GM19238 (cell line): ENCODE data around the gene EXOC4.

Source experiments
- DNase-seq: peaks from one replicate; pipeline ENCODE4 v3.0.0; 2011; ENCODE audit warnings: low spot score; ENCODE audit not compliant: insufficient read length

The EXOC4 gene

GRCh38 chr7:133664528-133664927, 411.6 kb downstream of the EXOC4 start:
- DNase-seq = no peak

GRCh38 chr7:133668296-133669060, 415.6 kb downstream of the EXOC4 start:
- DNase-seq = no peak

- DNase-seq = no peak
Observed at GRCh38 chr7:133669061-133669455, 416.2 kb downstream of the EXOC4 start.

GRCh38 chr7:133670250-133670649, 417.4 kb downstream of the EXOC4 start:
- no peak for DNase-seq

DNA sequence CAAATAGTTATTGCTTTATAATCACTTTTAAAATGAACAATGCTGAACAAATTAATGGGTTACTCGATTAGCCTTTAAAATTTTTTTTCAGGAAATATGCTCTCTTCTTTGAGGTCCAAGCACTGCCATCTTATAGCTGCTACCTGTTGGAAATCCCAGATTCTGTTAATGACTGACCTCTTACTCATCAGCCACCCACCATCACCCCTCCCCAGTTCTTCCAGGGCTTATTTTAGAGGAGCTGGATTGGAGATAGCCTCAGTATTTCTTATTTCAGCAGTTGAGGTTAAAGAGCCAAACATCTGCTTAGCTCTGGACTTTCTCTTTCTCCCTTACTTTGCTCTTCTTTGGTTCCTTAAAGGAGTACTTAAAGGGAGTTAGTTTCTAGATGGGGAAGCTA, 420.0 kb downstream of the EXOC4 start:
- no peak for DNase-seq

- no peak for DNase-seq
Observed at GRCh38 chr7:133674079-133674763, 421.3 kb downstream of the EXOC4 start.

DNA sequence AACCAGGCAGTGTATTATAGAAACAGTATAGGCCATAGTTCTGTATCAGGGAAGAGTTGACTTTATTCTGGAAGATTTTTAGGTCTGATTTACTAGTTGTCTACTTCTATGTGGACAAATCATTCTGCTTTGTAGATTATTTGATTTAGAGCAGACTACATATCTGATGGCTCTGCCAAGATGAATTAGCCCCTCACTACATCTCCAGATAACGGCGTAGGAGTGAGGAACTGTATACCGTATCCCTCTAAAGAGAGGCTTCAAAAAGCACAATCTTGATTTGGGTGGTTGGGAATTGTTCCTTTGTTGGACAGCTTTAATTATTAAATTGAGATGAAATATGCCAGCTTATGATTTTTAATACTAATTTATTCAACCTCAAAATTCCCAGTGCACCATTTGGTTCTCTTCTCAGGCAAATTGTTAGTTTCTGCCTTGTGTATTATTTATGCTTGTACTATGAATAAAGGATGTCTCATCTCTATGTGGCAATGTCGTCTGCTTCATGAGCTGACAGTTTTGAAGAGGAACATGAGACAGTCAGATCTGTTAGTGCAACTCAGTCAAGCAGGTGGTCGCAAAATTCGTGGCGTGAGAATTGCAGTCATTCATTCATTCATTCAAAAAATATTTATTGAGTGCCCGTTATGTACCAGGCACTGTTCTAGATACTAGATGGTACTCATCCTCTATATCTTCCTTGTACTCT, 422.8 kb downstream of the EXOC4 start:
- no peak for DNase-seq

DNA sequence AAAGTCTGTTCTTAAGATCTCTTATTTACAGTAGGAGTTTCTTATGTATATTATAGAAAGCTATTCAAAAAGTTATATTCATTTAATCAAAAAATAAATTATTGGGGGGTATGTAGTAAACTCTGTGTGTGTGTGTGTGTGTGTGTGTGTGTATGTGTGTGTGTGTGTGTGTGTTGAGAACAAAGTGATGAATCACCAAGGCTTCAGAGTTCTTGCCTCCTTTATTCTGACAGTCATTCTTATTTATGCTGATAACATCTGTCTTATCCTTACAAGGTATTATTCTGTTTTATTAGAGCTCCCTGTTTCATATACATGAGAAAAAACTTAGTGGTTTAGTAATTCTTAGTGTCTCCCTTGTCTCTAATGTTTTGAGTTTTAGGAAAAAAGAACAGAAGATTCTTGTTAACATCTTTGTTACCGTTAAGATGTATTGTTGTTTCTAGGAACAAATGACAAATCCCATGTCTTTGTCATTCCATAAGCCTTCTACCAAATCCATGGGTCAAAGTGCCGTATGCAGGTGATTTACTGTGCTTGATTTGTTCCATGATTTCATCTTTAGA, 424.0 kb downstream of the EXOC4 start:
- no peak for DNase-seq

DNA sequence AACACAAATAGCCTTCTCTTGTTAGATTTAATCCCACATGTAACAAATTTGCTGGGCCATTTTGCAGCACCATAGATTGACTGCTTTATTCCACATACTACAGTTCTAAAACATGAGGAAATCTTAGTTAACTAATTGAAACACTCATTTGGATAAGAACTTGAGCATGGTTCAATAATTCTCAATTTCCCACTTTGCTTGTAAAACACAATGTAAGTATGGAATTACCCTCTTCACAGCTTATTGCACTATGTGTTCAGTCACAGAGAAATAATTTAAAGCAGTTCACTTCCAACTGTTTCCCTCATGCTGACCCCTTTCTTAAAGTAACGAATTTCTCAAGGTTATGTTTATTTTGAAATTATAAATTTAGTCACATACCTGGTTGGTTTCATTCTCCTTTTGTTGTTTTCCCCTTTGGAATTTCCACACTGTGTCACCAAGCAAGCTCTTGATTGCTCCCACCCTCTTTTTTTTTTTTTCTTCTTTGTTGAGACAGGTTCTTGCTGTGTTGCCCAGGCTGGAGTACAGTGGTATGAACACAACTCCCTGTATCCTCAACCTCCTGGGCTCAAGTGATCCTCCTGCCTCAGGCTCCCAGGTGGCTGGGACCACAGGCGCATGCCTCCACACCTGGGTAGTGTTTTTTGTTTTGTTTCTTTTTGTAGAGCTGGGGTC, 425.4 kb downstream of the EXOC4 start:
- DNase-seq = no peak

DNA sequence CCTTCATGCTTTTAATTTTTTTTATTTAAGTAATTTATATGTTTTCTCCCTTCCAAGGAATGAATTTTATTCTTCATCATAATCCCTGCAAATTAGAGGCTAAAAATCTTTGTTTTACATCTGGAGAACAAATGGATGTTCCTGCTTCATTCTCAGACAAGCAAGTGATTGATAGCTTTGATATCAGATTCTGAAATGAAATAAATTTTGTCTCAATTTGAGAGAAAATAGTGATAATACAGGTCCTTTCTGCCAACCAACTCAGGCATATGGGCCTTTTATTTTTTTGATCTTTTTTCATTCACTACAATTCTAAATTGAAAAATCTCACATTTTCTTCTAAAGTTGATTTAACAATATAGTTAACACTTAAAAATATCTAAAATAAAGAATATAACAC, 427.1 kb downstream of the EXOC4 start:
- no peak for DNase-seq

- no peak for DNase-seq
Observed at GRCh38 chr7:133681529-133681928, 428.7 kb downstream of the EXOC4 start.

GRCh38 chr7:133682364-133683181, 429.7 kb downstream of the EXOC4 start:
- no peak for DNase-seq

DNA sequence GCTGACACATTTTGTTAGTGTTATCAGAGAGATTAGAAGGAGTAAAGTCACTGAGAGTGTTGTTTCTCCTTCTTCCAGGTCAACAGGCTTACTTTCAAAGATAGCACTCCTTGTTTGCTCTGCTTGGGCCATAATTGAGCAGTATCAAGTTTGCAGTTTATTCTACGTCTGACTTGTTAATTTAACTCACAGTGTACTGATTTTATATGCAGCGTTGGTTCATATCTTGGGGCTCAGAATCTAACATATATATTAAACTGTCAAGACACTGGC, 430.2 kb downstream of the EXOC4 start:
- DNase-seq = no peak

DNA sequence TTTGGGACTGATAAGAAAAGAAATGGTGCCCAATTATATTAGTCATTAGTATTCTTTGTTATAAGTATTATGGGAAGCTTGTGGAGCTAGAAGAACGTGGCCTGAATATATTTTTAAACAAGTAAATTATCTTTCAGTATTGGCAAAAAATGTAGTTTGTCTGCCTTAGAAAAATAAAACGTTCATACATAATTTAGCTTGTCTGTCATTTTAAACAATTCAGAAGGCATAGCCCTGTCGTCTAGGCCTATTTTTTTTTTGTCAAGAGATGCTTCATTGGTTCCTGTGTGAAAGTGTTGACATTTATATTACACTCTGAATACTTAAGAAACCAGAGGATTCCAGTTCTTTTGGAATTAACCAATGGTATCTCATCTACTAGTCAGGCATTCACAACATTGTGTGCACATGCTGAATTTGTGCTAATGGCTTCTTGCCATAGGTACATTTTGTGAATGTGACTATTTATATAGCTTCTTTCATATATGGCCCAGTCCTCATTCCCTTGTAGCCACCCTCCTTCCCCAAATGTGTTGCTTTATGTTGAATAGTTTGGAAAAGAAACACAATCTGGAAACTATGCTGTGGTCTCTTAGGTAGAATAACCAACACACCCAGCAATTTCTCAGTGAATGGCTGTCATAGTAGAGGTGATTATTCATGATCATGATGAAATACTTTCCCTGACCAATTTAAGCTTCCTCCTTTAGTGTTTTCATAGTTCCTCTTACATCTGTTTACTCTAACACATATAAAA, 435.8 kb downstream of the EXOC4 start:
- no peak for DNase-seq

GRCh38 chr7:133690740-133691139, 437.9 kb downstream of the EXOC4 start:
- DNase-seq = no peak

GRCh38 chr7:133691727-133692610, 439.1 kb downstream of the EXOC4 start:
- DNase-seq = no peak

GRCh38 chr7:133693281-133693680, 440.4 kb downstream of the EXOC4 start:
- no peak for DNase-seq

DNA sequence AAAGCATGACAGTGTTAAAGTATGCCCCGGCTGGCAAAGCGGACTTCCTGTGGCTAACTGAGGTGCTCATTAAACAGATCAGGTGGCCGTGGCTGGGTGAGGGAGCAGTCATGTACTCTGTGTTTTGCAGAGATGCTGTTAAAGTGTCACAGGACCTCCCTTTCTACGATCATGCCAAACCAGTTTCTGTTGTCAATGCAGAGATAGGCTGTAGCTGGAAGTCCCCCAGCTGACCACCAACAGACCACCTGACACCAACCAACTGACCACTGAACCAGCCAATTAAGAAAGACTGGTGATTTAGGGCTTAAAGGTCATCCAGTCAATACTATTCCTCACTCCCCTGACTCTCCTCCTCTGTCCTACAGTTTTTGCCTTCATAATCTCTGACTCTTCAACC, 443.2 kb downstream of the EXOC4 start:
- no peak for DNase-seq

- no peak for DNase-seq
Observed at GRCh38 chr7:133697585-133697984, 444.7 kb downstream of the EXOC4 start.
